ENCODE measurements around the gene ARG1. TPM values are rescaled to one million over a fixed set of nuclear protein-coding genes. Genes with fewer than 3 reads are reported as not detected.

ARG1 gene
- total and polyA plus RNA-seq, 2 of the 4 experiments (the other 2 are of a cell fraction): not detected

DNA sequence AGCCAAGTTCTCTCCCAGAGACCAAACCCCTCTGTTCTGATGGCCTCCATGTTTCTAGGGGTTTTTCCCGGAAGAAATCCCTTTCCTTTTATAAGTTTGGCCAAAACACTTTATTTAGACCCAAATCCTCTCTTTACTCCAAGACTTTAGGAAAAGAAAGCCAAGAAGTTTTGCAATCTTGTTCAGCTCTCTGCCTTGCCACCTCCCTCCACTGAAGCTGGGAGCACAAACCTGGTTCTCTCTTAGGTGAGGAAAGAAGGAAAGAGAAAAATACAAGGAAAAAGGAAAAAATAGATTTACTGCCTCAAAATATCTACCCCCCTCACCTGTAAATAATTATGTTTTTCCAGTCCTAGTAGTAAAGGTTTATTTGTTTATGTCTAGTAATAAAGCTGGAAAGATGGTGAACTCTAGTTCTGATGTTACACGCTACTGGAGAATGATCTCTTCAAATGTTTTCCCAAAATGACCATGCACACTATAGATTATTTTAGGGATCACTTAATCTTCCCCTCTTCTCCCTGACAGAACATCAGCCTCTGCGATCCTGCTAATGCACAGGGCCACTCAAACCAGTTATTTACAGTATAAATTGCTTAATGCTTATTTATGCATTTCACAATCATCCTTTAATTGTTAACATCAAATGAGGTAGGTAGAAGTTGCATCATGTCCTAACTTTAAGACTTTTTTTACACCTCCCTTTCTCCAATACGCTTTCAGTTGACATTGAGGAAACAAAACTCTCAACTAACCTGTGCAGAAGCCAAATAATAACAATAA, 10.9 kb upstream of the ARG1 start:
- no peaks in the 10 kb centered on the region for H3K36me3 ChIP-seq (ENCODE audit: control insufficient read depth, insufficient read depth, low read length)
- no peaks in the 10 kb centered on the region; the same call in 1 of the 2 replicates for H3K27me3 ChIP-seq (ENCODE audit: control insufficient read depth, insufficient read depth, low read length)
- H3K56ac ChIP-seq (ENCODE audit: extremely low read depth, insufficient read depth, low read length): no peak overlapping the region
- no peak overlapping the region for H2BK15ac ChIP-seq (ENCODE audit: low read depth, low read length)
- no peaks in the 10 kb centered on the region for H3K79me1 ChIP-seq (ENCODE audit: low read depth in 1 of 2, low read length in 2 of 2)
- dilution Hi-C loops (cut with HindIII; ENCODE audit: low sequenced_read_pairs, unreplicated experiment) (no loop called here), intact Hi-C loops (cut with micrococcal nuclease) (no loop called here), in situ Hi-C loops (cut with MboI; ENCODE audit: low sequenced_read_pairs) (no loop called here)
- ATAC-seq (ENCODE audit: low read depth) (no peak), DNase-seq (no peak)
- H3K4me1 ChIP-seq (ENCODE audit: control insufficient read depth, insufficient read depth, low read length): no peaks in the 10 kb centered on the region
- no peak overlapping the region for H2AK5ac ChIP-seq (ENCODE audit: low read depth, low read length)
- no peak overlapping the region for H2AK9ac ChIP-seq (replicated peaks; ENCODE audit: low read depth, low read length, poor library complexity)
- H4K91ac ChIP-seq (ENCODE audit: insufficient read depth, low read depth, low read length): no peak overlapping the region
- H3K4me3 ChIP-seq (ENCODE audit: insufficient read depth, low read depth, low read length): no peak overlapping the region
- no peaks in the 10 kb centered on the region for H3K9me3 ChIP-seq (ENCODE audit: control insufficient read depth, insufficient read depth, low read length)
- H2BK20ac ChIP-seq (ENCODE audit: low read depth, low read length): no peak overlapping the region
- no peak overlapping the region for H2BK120ac ChIP-seq (ENCODE audit: low read depth, low read length)
- ChIA-PET POLR2A (ENCODE audit: unreplicated experiment) (no interaction called here), CTCF (no interaction called here)
- no peak overlapping the region for H3K23ac ChIP-seq (ENCODE audit: low read depth, low read length)
- H3K4ac ChIP-seq (ENCODE audit: low read depth, low read length): no peak overlapping the region
- H3K4me2 ChIP-seq (ENCODE audit: low read depth, low read length): no peak overlapping the region
- H3K18ac ChIP-seq (ENCODE audit: low read depth, low read length): no peak overlapping the region
- no peaks in the 10 kb centered on the region for H4K20me1 ChIP-seq (ENCODE audit: insufficient read depth, low read length)
- H4K5ac ChIP-seq (ENCODE audit: low read depth, low read length): no peak overlapping the region
- no TSS peak for BruUV-seq (replicated peaks)
- H2AFZ ChIP-seq (replicated peaks; ENCODE audit: low read length, poor library complexity): no peak overlapping the region
- no peak overlapping the region for H3K27ac ChIP-seq (ENCODE audit: insufficient read depth, low read length)
- no peaks in the 10 kb centered on the region for H3K9me1 ChIP-seq (ENCODE audit: insufficient read depth, low read length)
- H2BK5ac ChIP-seq (ENCODE audit: low read depth, low read length, poor library complexity, severe bottlenecking): no peak overlapping the region
- H3K9ac ChIP-seq (ENCODE audit: low read depth, low read length): no peak overlapping the region
- no peak overlapping the region for H4K8ac ChIP-seq (ENCODE audit: low read depth in 2 of 2, low read length in 2 of 2)
- TF ChIP-seq CEBPB (IDR thresholded peaks at IDR 0.05; ENCODE audit: low read depth, low read length): peak; percentile 49; the same call in 1 of the 2 replicates
- no peak for TF ChIP-seq POLR2A (IDR thresholded peaks at IDR 0.05; ENCODE audit: low read depth, low read length)
- no peak overlapping the region for H3K14ac ChIP-seq (replicated peaks; ENCODE audit: low read depth, low read length)
- WGBS, 2 experiments (ENCODE audit: extremely low coverage in 2 of 2, insufficient read length in 1 of 2): no CpG with 5 or more reads among the region's 4 CpGs
